K562 (cell line): Measurements from ENCODE around the gene SLC7A6. TPM values are rescaled to one million over a fixed set of nuclear protein-coding genes. Genes with fewer than 3 reads are reported as not detected.

ENCODE experiments used
- ATAC-seq: fragments of 200-7000 bp; cut with Tn5 transposase; 3 replicates; pipeline ENCODE4 v1.9.1; 2020; ENCODE audit warnings: moderate library complexity
- BruUV-seq: library from RNA; stranded (reverse); fragments of 400-500 nt; replicated peaks from 2 replicates; lab custom pipeline; 2021; lab: Mats Ljungman, UMichigan
- CTCF ChIA-PET: fragments of 300-600 bp; formaldehyde crosslinking; extraction: SDS; loops from one replicate; lab custom pipeline; 2021; ENCODE audit warnings: low intra/inter-chr PET ratio; lab: Yijun Ruan, JAX
- POLR2A ChIA-PET: fragments of 300-600, 350-650 bp; sonication (Branson Sonifier 250); formaldehyde crosslinking; extraction: SDS; loops from one replicate; lab custom pipeline; 2021; ENCODE audit warnings: antibody characterized with exemption, inconsistent platforms; lab: Yijun Ruan, JAX
- DNase-seq, 4 experiments: peaks; one replicate each; pipeline versions ENCODE4 v3.0.0 to v3.0.0-alpha.2; 2011 to 2018; ENCODE audit warnings: low spot score in 3 of 4, mixed read lengths in 3 of 4; ENCODE audit errors: extremely low read depth in 1 of 4
- FAIRE-seq: peaks from 2 replicates; lab custom pipeline; 2011; peaks lifted over from hg19 to GRCh38; lab: Jason Lieb, UNC
- H2AFZ ChIP-seq: 2 replicates; pipeline ENCODE4 v1.6.0; 2011; ENCODE audit warnings: low read depth, low read length, control low read depth, inconsistent platforms
- H3K27ac ChIP-seq: fragments of 200-600 bp; 3 replicates; pipeline ENCODE4 v1.8.0; 2011; ENCODE audit warnings: low read depth, mild to moderate bottlenecking, control low read depth, inconsistent platforms, low read length, moderate library complexity, mixed read lengths; ENCODE audit errors: extremely low read depth
- H3K27me3 ChIP-seq, 2 experiments: fragments of 300-600 bp in 1 of 2; 2 replicates in 1 of 2; 3 replicates in 1 of 2; pipeline versions ENCODE4 v1.6.0 to v1.8.0; 2011; ENCODE audit warnings: inconsistent platforms in 2 of 2, low read length in 2 of 2, mild to moderate bottlenecking in 1 of 2, mixed read lengths in 1 of 2, moderate library complexity in 1 of 2; ENCODE audit not compliant: control insufficient read depth in 2 of 2, insufficient read depth in 2 of 2
- H3K36me3 ChIP-seq: fragments of 300-600 bp; 3 replicates; pipeline ENCODE4 v1.8.0; 2011; ENCODE audit warnings: mild to moderate bottlenecking, low read length, inconsistent platforms; ENCODE audit not compliant: control insufficient read depth, insufficient read depth
- H3K4me1 ChIP-seq, 2 experiments: fragments of 200-600 bp in 1 of 2; replicated peaks in 1 of 2; 2 replicates in 1 of 2; 3 replicates in 1 of 2; pipeline versions ENCODE4 v1.5.1 to v1.8.0; 2011; ENCODE audit warnings: inconsistent platforms in 2 of 2, low read length in 2 of 2, mild to moderate bottlenecking in 1 of 2, mixed read lengths in 1 of 2, moderate library complexity in 1 of 2; ENCODE audit not compliant: control insufficient read depth in 2 of 2, insufficient read depth in 2 of 2
- H3K4me2 ChIP-seq: 2 replicates; pipeline ENCODE4 v1.6.1; 2011; ENCODE audit warnings: low read length, control low read depth, inconsistent platforms, mixed read lengths; ENCODE audit not compliant: insufficient read depth
- H3K4me3 ChIP-seq: fragments of 200-600 bp; sonication (generic), shearing (Covaris generic); 2 replicates; pipeline ENCODE4 v1.5.1; 2016; ENCODE audit warnings: control low read depth, inconsistent platforms
- H3K79me2 ChIP-seq: fragments of 200-600 bp; 3 replicates; pipeline ENCODE4 v1.8.0; 2011; ENCODE audit warnings: low read length, inconsistent platforms; ENCODE audit not compliant: control insufficient read depth, insufficient read depth
- H3K9ac ChIP-seq, 2 experiments: 2 replicates each; pipeline versions ENCODE4 v1.6.0 to v1.6.1; 2011; ENCODE audit warnings: low read depth in 2 of 2, low read length in 2 of 2, control low read depth in 1 of 2, inconsistent platforms in 1 of 2, mild to moderate bottlenecking in 1 of 2, mixed read lengths in 1 of 2; ENCODE audit not compliant: insufficient read depth in 1 of 2
- H3K9me1 ChIP-seq: one replicate; pipeline ENCODE4 v1.6.0; 2011; ENCODE audit warnings: inconsistent platforms, mild to moderate bottlenecking, low read length, moderate library complexity; ENCODE audit not compliant: control insufficient read depth, insufficient read depth
- H3K9me3 ChIP-seq: replicated peaks from 2 replicates; pipeline ENCODE4 v1.5.1; 2011; ENCODE audit warnings: low read depth, low read length, inconsistent platforms; ENCODE audit not compliant: control insufficient read depth, insufficient read depth
- H4K20me1 ChIP-seq: replicated peaks from 2 replicates; pipeline ENCODE4 v1.6.1; 2011; ENCODE audit warnings: low read length, inconsistent platforms, mixed read lengths; ENCODE audit not compliant: control insufficient read depth, insufficient read depth
- BRF1 ChIP-seq: IDR thresholded peaks from 3 replicates; pipeline ENCODE4 v1.6.1; 2011; ENCODE audit warnings: borderline replicate concordance, mild to moderate bottlenecking; ENCODE audit not compliant: insufficient read length; ENCODE audit errors: extremely low read depth
- CSDE1 ChIP-seq, 2 experiments: fragments of 450-650 bp; IDR thresholded peaks; 2 replicates each; pipeline ENCODE4 v1.6.1; 2016; ENCODE audit warnings: mild to moderate bottlenecking in 1 of 2
- DDX20 ChIP-seq: fragments of 450-650 bp; IDR thresholded peaks from 2 replicates; pipeline ENCODE4 v1.6.1; 2016; ENCODE audit warnings: missing genetic modification characterization, low read depth, mild to moderate bottlenecking, missing compliant biosample characterization, moderate library complexity
- HDGF ChIP-seq: fragments of 450-650 bp; IDR thresholded peaks from 2 replicates; pipeline ENCODE4 v1.6.1; 2016
- HEY1 ChIP-seq: fragments of 250-450 bp; sonication (Bioruptor Pico); IDR thresholded peaks from 2 replicates; pipeline ENCODE4 v1.5.0; 2020; ENCODE audit warnings: mild to moderate bottlenecking, moderate library complexity, borderline replicate concordance
- HNRNPH1 ChIP-seq: fragments of 200-400 bp; formaldehyde crosslinking; optimal IDR thresholded peaks from 2 replicates; pipeline ENCODE3; 2017; ENCODE audit warnings: low read depth, mild to moderate bottlenecking, low read length, moderate library complexity
- NFE2 ChIP-seq: IDR thresholded peaks from 2 replicates; pipeline ENCODE4 v1.6.1; 2014; ENCODE audit warnings: antibody characterized with exemption, low read depth
- PHB ChIP-seq: fragments of 250-450 bp; sonication (Bioruptor Pico); IDR thresholded peaks from 2 replicates; pipeline ENCODE4 v1.5.0; 2021
- SIN3A ChIP-seq, 2 experiments: fragments of 150-350 bp in 1 of 2; IDR thresholded peaks; 2 replicates each; pipeline ENCODE4 v1.6.1; 2011 to 2016; ENCODE audit warnings: borderline replicate concordance in 2 of 2, low read depth in 2 of 2, low read length in 2 of 2, mild to moderate bottlenecking in 2 of 2, moderate library complexity in 2 of 2; ENCODE audit not compliant: control insufficient read depth in 1 of 2
- TOE1 ChIP-seq, 2 experiments: fragments of 450-650 bp in 1 of 2; sonication (generic) in 1 of 2; formaldehyde crosslinking in 1 of 2; IDR thresholded peaks; 2 replicates each; pipeline versions ENCODE4 v1.7.1 to v1.8.0; 2016 to 2022; ENCODE audit warnings: borderline replicate concordance in 2 of 2, mild to moderate bottlenecking in 2 of 2, antibody characterized with exemption in 1 of 2, inconsistent platforms in 1 of 2, low read depth in 1 of 2, missing genetic modification reagents in 1 of 2, moderate library complexity in 1 of 2
- ZFP36 ChIP-seq: fragments of 150-350 bp; IDR thresholded peaks from 2 replicates; pipeline ENCODE4 v1.6.1; 2018; ENCODE audit warnings: low read length, low read depth; ENCODE audit not compliant: partially characterized antibody
- ZNF224 ChIP-seq: sonication (generic); formaldehyde crosslinking; IDR thresholded peaks from 2 replicates; pipeline ENCODE4 v1.8.0; 2022; ENCODE audit warnings: mild to moderate bottlenecking, missing genetic modification reagents
- WGBS: fragments of 100-300 bp; shearing (Covaris generic); methylation state at CpG from one replicate; pipeline ENCODE4 v1.1.6; 2016; ENCODE audit warnings: low coverage, mixed read lengths; ENCODE audit not compliant: insufficient coverage; ENCODE audit errors: missing lambda C conversion rate; 5-methylcytosine and 5-hydroxymethylcytosine counted together
- in situ Hi-C: fragments of 300-500 bp; cut with MboI; formaldehyde crosslinking; loops from 4 replicates; pipeline ENCODE4 v1.15.0; 2018; ENCODE audit warnings: inconsistent platforms, mixed read lengths
- intact Hi-C: fragments of 100-400 bp; cut with micrococcal nuclease; formaldehyde crosslinking; loops from 2 replicates; pipeline ENCODE4 v1.14.2; 2022
- polyA plus RNA-seq, 8 experiments: library from polyadenylated mRNA; depleted of rRNA in 4 of 8; stranded (reverse) in 5 of 8; unstranded in 3 of 8; fragments of >200 nt; fragmentation: Nextera tagmentation in 2 of 8; fragmentation: Illumina TruSeq in 1 of 8; extraction: Ambion mirVana in 2 of 8; extraction: Trizol in 1 of 8; gene quantifications; 2 replicates each; pipeline versions ENCODE4 v1.2.1 to v1.2.3, GENCODE V29; 2011 to 2014; ENCODE audit warnings: inconsistent platforms in 1 of 8, missing spikeins in 1 of 8
- total RNA-seq, 7 experiments: library from RNA; depleted of rRNA in 6 of 7; stranded (reverse); fragments of >200 nt in 6 of 7; fragmentation: Illumina TruSeq in 2 of 7; extraction: Trizol in 2 of 7; gene quantifications; 2 replicates each; pipeline versions ENCODE4 v1.2.1 to v1.2.3, GENCODE V29; 2011 to 2021; ENCODE audit warnings: low replicate concordance in 1 of 7
- TF ChIP-seq, protein P1 (sequence below): fragments of 250-450 bp; sonication (Bioruptor Pico); IDR thresholded peaks from 2 replicates; pipeline ENCODE4 v1.5.0; 2021
- TF ChIP-seq, protein P2 (sequence below): sonication (generic); formaldehyde crosslinking; IDR thresholded peaks from 2 replicates; pipeline ENCODE4 v1.8.0; 2022; ENCODE audit warnings: mild to moderate bottlenecking, missing genetic modification reagents
- TF ChIP-seq, protein P3 (sequence below): sonication (generic); formaldehyde crosslinking; IDR thresholded peaks from 2 replicates; pipeline ENCODE4 v1.8.1; 2022; ENCODE audit warnings: missing genetic modification reagents
- TF ChIP-seq, protein P4 (sequence below): fragments of 450-650 bp; IDR thresholded peaks from 2 replicates; pipeline ENCODE4 v1.6.1; 2018; ENCODE audit warnings: mild to moderate bottlenecking, low read depth; ENCODE audit not compliant: partially characterized antibody

SLC7A6 gene
- total and polyA plus RNA-seq, 9 of the 15 experiments (the other 6 are each of a cell fraction or from before 2014, with no cell fraction given) = 12.6 to 60.1 (median 29.8) TPM

DNA sequence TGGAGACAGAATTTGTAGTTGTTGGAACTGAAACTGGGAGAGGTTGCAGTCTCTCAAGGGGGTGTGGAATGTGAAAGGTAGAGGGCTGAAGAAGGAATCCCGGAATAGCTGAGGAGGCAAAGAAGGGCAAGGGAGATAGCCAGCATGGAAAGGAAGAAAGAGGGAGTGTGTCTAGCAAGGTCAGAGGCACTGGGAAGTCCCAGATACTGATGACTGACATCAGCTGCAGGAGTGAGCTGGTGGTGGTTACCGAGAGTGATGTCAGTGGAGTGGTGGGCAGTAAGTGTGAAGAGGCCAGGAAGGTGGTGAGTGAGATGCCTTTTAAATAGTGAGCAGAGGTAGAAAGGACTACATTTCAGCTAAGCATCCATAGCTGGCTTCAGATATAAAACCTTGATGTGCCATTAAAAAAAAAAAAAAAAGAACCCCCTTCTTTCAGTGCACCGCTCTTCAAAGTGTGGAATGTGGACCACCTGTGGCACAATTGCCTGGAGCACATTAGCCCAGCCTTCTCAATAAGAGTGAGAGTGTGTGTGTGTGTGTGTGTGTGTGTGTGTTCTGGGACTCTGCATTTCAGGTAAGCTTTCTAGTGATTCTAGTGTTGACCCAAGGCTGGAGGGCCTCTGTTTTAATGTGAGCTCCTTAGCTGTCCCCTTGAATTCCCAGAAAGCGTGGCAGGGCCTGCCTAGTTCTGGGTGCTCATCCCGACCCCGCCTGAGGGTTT, 55.0 kb downstream of the SLC7A6 start:
- Histone ChIP-seq H3K79me2 (peaks cover 15% of the 10 kb centered on the region; the same call in 2 of the 3 replicates), H3K4me2 (no peak overlapping the region), H4K20me1 (no peaks in the 10 kb centered on the region), H3K4me3 (no peak overlapping the region), H3K9ac (no peak overlapping the region), H3K27me3 (no peaks in the 10 kb centered on the region), H3K4me1 (no peaks in the 10 kb centered on the region), H3K9me1 (peaks cover 3% of the 10 kb centered on the region), H3K27ac (no peak overlapping the region), H3K9me3 (no peaks in the 10 kb centered on the region), H3K36me3 (peaks cover 75% of the 10 kb centered on the region), H2AFZ (no peak overlapping the region)
- ATAC-seq = no peak
- BruUV-seq = no TSS peak
- in situ Hi-C loops = loop anchor here (10.0 kb wide), 1 partner anchor 325 kb away; the partner anchor contains the start of gene DPEP2
- ChIA-PET CTCF (interaction anchor here (0.7 kb wide), 1 partner anchor 772 kb away, joined by 3 read pairs; no protein-coding TSS in a partner anchor), POLR2A (interaction anchor here (0.6 to 3.1 kb wide), 2 partner anchors 9 to 71 kb away, joined by 4 to 12 read pairs; partner anchors contain the start of genes PRMT7 and SLC7A6OS)
- 90% methylated on average over 6 of the region's 6 CpGs for WGBS
- DNase-seq = no peak
- intact Hi-C loops = no loop called here
- no peak for FAIRE-seq
- TF ChIP-seq ZNF224 = no peak
- TF ChIP-seq NFE2 = no peak
- no peak for TF ChIP-seq HNRNPH1
- TF ChIP-seq, protein P1, sequence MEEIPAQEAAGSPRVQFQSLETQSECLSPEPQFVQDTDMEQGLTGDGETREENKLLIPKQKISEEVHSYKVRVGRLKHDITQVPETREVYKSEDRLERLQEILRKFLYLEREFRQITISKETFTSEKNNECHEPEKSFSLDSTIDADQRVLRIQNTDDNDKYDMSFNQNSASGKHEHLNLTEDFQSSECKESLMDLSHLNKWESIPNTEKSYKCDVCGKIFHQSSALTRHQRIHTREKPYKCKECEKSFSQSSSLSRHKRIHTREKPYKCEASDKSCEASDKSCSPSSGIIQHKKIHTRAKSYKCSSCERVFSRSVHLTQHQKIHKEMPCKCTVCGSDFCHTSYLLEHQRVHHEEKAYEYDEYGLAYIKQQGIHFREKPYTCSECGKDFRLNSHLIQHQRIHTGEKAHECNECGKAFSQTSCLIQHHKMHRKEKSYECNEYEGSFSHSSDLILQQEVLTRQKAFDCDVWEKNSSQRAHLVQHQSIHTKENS (CRISPR knock-in tag) = no peak
- no peak for TF ChIP-seq CSDE1 (IDR thresholded peaks at IDR 0.05)
- no peak for TF ChIP-seq DDX20
- no peak for TF ChIP-seq SIN3A (IDR thresholded peaks at IDR 0.05; ENCODE audit: borderline replicate concordance in 2 of 2, control insufficient read depth in 1 of 2, low read depth in 2 of 2, low read length in 2 of 2)
- TF ChIP-seq, protein P2, sequence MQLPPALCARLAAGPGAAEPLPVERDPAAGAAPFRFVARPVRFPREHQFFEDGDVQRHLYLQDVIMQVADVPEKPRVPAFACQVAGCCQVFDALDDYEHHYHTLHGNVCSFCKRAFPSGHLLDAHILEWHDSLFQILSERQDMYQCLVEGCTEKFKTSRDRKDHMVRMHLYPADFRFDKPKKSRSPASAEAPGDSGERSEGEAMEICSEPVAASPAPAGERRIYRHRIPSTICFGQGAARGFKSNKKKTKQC (CRISPR knock-in tag) = no peak
- TF ChIP-seq HEY1 (CRISPR knock-in tag) = no peak
- no peak for TF ChIP-seq BRF1
- TF ChIP-seq, protein P3, sequence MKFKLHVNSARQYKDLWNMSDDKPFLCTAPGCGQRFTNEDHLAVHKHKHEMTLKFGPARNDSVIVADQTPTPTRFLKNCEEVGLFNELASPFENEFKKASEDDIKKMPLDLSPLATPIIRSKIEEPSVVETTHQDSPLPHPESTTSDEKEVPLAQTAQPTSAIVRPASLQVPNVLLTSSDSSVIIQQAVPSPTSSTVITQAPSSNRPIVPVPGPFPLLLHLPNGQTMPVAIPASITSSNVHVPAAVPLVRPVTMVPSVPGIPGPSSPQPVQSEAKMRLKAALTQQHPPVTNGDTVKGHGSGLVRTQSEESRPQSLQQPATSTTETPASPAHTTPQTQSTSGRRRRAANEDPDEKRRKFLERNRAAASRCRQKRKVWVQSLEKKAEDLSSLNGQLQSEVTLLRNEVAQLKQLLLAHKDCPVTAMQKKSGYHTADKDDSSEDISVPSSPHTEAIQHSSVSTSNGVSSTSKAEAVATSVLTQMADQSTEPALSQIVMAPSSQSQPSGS (CRISPR knock-in tag) = no peak
- TF ChIP-seq, protein P4, sequence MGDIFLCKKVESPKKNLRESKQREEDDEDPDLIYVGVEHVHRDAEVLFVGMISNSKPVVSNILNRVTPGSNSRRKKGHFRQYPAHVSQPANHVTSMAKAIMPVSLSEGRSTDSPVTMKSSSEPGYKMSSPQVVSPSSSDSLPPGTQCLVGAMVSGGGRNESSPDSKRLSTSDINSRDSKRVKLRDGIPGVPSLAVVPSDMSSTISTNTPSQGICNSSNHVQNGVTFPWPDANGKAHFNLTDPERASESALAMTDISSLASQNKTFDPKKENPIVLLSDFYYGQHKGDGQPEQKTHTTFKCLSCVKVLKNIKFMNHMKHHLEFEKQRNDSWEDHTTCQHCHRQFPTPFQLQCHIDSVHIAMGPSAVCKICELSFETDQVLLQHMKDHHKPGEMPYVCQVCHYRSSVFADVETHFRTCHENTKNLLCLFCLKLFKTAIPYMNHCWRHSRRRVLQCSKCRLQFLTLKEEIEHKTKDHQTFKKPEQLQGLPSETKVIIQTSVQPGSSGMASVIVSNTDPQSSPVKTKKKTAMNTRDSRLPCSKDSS = no peak
- no peak for TF ChIP-seq TOE1 (IDR thresholded peaks at IDR 0.05; ENCODE audit: borderline replicate concordance)
- no peak for TF ChIP-seq TOE1 (CRISPR knock-in tag; IDR thresholded peaks at IDR 0.05; ENCODE audit: borderline replicate concordance, low read depth)
- TF ChIP-seq ZFP36 = no peak
- TF ChIP-seq PHB (CRISPR knock-in tag) = no peak
- no peak for TF ChIP-seq HDGF
